ENCODE data around the gene C16orf95.
"Not testable (repeated sequence)": the region's sequence is repeated elsewhere in the genome, so short reads cannot be mapped to it uniquely, and the experiment has no call there.

The C16orf95 gene

GRCh38 chr16:87279094-87279658, 38.0 kb downstream of the C16orf95 start:
- no peak for DNase-seq

DNA sequence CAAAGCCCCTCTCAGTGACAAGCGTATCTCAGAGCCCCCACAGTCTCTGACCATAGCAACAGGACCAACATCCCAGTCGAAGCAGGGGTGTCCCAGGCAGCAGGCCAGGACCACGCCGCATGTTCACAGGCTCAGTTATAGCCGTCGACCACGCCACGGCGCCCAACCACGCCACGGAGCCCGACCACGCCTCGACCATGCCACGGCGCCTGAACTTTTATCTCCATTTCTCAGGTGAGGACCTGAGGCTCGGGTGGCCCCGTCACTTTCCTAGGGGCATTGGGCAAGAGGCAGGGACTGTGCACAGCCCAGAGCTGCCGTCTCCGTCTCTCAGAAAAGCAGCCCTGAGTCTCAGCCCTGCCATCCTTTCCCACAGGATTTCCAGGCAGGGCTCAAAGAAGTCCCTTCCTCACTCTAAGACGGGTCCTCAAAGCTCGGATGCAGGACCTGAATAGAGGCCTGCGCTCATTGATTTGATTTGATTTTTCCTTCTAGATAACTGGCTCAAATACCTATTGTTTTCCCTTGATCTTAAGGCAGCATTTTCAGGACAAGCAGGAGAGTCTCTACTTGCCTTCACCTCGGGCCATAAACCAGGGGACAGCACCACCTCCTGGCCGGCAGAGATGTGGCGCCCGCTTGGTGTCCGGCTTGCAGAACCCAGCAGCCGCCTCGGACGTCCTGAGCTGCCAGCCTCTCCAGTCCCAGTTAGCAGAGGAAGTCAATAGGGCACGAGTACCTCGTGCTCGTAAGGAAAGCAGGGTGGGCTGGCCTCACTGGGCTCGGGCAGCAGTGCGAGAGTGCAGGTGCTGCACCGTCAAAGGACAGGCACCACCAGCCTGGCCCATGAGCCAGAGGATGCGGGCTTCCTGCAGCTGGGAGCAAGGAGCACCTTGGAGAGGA, 38.8 kb downstream of the C16orf95 start:
- DNase-seq: peak; percentile 19 to 46

- DNase-seq: no peak
Observed at GRCh38 chr16:87276924-87277323, 40.3 kb downstream of the C16orf95 start.

GRCh38 chr16:87276091-87276701, 41.0 kb downstream of the C16orf95 start:
- no peak for DNase-seq

GRCh38 chr16:87274794-87275193, 42.4 kb downstream of the C16orf95 start:
- DNase-seq: no peak

GRCh38 chr16:87273471-87274030, 43.6 kb downstream of the C16orf95 start:
- no peak for DNase-seq

DNA sequence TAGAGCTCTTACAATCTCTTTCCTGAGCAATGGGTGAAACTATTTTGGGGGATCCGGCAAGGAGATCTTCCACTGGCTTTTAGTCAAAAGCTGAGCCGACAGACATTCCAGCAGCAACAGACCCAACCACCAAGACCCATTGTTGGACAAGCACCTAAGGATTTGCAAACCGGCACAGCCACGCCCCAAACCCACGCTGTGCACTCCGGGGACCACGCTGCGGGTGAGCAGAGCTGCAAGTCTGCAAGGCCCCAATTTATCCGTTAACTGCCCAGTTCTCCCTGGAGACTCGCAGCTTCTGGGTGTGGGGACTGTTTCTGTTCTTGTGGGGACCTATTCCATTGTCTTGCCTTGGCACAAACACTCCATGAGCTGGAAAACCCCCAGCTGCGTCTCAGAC, 45.9 kb downstream of the C16orf95 start:
- DNase-seq: no peak

- no peak for DNase-seq
Observed at GRCh38 chr16:87267566-87267965, 49.6 kb downstream of the C16orf95 start.

DNA sequence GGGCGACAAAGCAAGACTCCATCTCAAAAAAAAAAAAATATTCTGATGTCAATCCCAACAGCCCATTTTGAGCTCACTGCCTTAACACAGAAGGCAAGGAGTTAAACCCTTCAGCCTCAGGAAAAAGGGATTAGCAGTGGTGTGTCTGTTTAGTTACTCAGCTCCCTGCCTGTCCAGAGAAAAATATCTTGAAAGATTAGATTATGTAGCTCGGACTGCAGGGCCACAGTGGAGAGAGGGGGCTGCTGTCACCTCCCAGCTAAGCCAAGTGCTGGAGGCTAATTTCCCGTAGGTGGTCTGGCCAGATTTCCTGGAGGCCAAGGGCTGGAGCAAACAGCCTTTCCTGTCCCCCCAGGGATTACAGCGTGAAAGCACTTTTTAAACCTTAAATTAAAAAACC, 50.3 kb downstream of the C16orf95 start:
- no peak for DNase-seq

DNA sequence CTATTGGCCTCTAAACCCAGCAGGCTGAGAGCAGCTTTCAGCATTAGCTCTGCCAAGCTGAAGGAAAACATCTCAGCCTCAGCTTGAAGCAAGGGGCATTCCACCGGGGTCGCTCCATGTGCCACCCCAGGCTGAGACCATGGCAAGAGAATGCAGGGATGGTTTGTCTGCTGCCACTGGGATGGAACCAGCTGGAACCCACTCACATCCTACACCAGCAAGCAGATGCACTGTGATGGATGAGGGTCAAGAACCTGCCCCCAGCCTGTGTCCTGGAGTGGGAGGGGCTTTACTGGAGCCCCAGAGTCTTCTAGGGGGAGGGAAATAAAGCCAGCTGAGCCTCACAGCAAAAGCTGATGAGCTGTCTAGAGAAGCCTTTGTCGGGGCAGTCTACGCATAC, 51.9 kb downstream of the C16orf95 start:
- no peak for DNase-seq

DNA sequence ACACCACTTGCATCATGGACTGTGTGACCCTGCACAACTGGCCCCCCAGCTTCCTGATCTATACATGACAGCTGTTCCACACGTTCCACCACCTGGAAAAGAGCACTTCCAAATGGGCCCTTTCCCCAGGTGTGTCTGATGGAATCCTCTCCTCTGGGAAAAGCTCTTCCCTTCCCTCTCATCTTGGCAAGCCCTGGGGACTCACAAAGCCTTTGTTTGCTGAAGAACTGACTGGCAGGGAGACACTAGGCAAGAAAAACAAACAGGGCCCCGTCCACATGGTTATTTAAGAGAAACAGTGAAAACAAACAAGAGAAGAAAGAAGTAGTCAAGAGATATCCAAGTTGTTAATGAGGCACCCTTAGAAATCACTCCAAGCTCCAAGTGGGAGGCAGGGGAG, 52.6 kb downstream of the C16orf95 start:
- no peak for DNase-seq

- DNase-seq: no peak
Observed at GRCh38 chr16:87263418-87264052, 53.7 kb downstream of the C16orf95 start.

DNA sequence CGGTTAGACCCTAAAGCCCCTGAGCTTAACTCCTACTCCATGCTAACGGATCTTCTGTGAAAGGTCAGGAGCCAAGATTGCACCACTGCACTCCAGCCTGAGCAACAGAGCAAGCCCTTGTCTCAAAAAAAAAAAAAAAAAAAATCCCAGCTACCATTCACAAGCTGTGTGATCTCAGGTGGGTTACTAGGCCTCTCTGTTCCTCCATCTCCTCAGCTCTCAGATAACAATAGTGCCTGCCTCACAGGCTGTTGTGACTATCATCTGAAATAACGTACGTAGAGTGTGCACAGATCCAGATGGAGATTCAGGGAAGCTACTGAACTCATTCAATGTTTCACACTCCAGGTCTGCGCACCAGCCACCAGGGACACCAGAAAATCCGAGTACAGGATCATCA, 57.8 kb downstream of the C16orf95 start:
- no peak for DNase-seq

DNA sequence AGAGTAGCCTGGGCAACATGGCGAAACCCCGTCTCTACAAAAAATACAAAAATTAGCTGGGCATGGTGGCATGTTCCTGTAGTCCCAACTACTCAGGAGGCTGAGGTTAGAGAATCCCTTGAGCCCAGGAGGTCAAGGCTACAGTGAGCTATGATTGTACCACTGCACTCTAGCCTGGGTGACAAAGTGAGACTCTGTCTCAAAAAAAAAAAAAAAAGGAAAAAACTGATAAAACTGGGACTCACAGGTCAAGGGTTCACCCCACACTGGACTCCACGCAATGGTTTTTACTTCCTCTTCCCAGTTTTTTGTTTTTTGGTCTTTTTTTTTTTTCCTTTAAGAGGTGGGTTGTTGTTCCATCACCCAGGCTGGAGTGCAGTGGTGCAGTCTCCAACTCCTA, 58.5 kb downstream of the C16orf95 start:
- not testable (repeated sequence) for DNase-seq

GRCh38 chr16:87255866-87256265, 61.3 kb downstream of the C16orf95 start:
- DNase-seq: no peak

DNA sequence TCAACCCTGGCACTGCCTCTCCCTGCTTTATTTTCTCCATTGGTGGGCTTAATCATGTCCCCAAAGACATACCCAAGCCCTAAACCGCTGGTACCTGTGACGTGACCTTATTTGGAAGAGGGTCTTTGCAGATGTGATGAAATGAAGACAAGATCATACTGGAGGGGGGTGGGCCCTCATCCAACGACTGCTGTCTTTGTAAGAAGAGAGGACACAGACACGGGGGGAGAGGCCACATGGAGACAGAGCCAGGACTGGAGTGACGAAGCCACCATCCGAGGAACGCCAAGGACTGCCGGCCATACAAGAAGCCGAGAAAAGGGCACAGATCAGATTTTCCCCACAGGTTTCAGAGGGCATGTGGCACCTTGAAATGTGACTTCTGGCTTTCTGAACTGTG, 62.5 kb downstream of the C16orf95 start:
- DNase-seq: no peak

GRCh38 chr16:87254296-87254695, 62.9 kb downstream of the C16orf95 start:
- no peak for DNase-seq

GRCh38 chr16:87253536-87253935, 63.7 kb downstream of the C16orf95 start:
- no peak for DNase-seq
